GM23338 (cell line): ENCODE measurements around the gene CPEB3. TPM values are rescaled to one million over a fixed set of nuclear protein-coding genes. Genes with fewer than 3 reads are reported as not detected.

ENCODE experiments used
- ATAC-seq: fragments of 200-7000 bp; cut with Tn5 transposase; 3 replicates; pipeline ENCODE4 v1.9.1; 2020
- DNase-seq: peaks from one replicate; pipeline ENCODE4 v3.0.0-alpha.2; 2015; ENCODE audit warnings: low spot score
- H2AFZ ChIP-seq: fragments of 200-600 bp; sonication (generic); 2 replicates; pipeline ENCODE4 v1.8.0; 2016; ENCODE audit warnings: antibody characterized with exemption, mild to moderate bottlenecking, moderate library complexity
- H3F3A ChIP-seq: fragments of 200-600 bp; sonication (generic); replicated peaks from 2 replicates; pipeline ENCODE4 v1.8.0; 2017; ENCODE audit warnings: antibody characterized with exemption, mixed run types, low read depth
- H3K27ac ChIP-seq: fragments of 200-600 bp; sonication (generic); 2 replicates; pipeline ENCODE4 v1.6.1; 2016; ENCODE audit warnings: low read depth
- H3K27me3 ChIP-seq: fragments of 200-600 bp; sonication (generic); 2 replicates; pipeline ENCODE4 v1.8.0; 2016; ENCODE audit warnings: mild to moderate bottlenecking, mixed run types, moderate library complexity; ENCODE audit not compliant: insufficient read depth
- H3K36me3 ChIP-seq: fragments of 200-600 bp; sonication (generic); 2 replicates; pipeline ENCODE4 v1.8.0; 2016; ENCODE audit warnings: mild to moderate bottlenecking; ENCODE audit not compliant: insufficient read depth
- H3K4me1 ChIP-seq: fragments of 200-600 bp; sonication (generic); 2 replicates; pipeline ENCODE4 v1.8.0; 2016; ENCODE audit warnings: mild to moderate bottlenecking, moderate library complexity; ENCODE audit not compliant: insufficient read depth
- H3K4me2 ChIP-seq: fragments of 200-600 bp; sonication (generic); 2 replicates; pipeline ENCODE4 v1.7.1; 2017; ENCODE audit warnings: mixed run types
- H3K4me3 ChIP-seq: fragments of 200-600 bp; sonication (generic); 2 replicates; pipeline ENCODE4 v1.6.1; 2016; ENCODE audit warnings: mixed run types
- H3K79me2 ChIP-seq: fragments of 200-600 bp; sonication (generic); replicated peaks from 2 replicates; pipeline ENCODE4 v1.8.0; 2017; ENCODE audit warnings: mild to moderate bottlenecking; ENCODE audit not compliant: insufficient read depth
- H3K9me2 ChIP-seq: fragments of 200-600 bp; sonication (generic); 2 replicates; pipeline ENCODE4 v1.8.0; 2017; ENCODE audit not compliant: insufficient read depth
- H4K20me1 ChIP-seq: fragments of 200-600 bp; sonication (generic); replicated peaks from 2 replicates; pipeline ENCODE4 v1.8.0; 2017; ENCODE audit warnings: mild to moderate bottlenecking; ENCODE audit not compliant: insufficient read depth
- H3K27ac Mint-ChIP-seq: 2 replicates; pipeline ENCODE4 v1.8.0; 2020; ENCODE audit warnings: inconsistent platforms, mild to moderate bottlenecking, moderate library complexity, mixed read lengths
- H3K27me3 Mint-ChIP-seq: 3 replicates; pipeline ENCODE4 v1.8.0; 2022; ENCODE audit warnings: low read depth, mild to moderate bottlenecking, moderate library complexity, mixed read lengths, inconsistent platforms; ENCODE audit not compliant: insufficient read depth, poor library complexity
- H3K36me3 Mint-ChIP-seq: 3 replicates; pipeline ENCODE4 v1.8.0; 2021; ENCODE audit warnings: low read depth, mild to moderate bottlenecking, inconsistent platforms, moderate library complexity, mixed read lengths
- H3K4me1 Mint-ChIP-seq: 3 replicates; pipeline ENCODE4 v1.8.0; 2020; ENCODE audit warnings: mild to moderate bottlenecking, inconsistent platforms, mixed read lengths
- H3K4me3 Mint-ChIP-seq: 3 replicates; pipeline ENCODE4 v1.8.0; 2021; ENCODE audit warnings: moderate library complexity, mild to moderate bottlenecking, inconsistent platforms, mixed read lengths
- H3K9me3 Mint-ChIP-seq: 3 replicates; pipeline ENCODE4 v1.8.0; 2020; ENCODE audit warnings: moderate library complexity, mild to moderate bottlenecking, inconsistent platforms, mixed read lengths
- CREB1 ChIP-seq: fragments of 250-450 bp; sonication (Bioruptor Pico); IDR thresholded peaks from 2 replicates; pipeline ENCODE4 v1.5.0; 2020; ENCODE audit warnings: low read depth, mild to moderate bottlenecking, moderate library complexity
- JUNB ChIP-seq: IDR thresholded peaks from one replicate; pipeline ENCODE4 v1.6.1; 2016; ENCODE audit warnings: antibody characterized with exemption; ENCODE audit not compliant: unreplicated experiment
- NANOG ChIP-seq: IDR thresholded peaks from 2 replicates; pipeline ENCODE4 v1.6.1; 2016; ENCODE audit warnings: antibody characterized with exemption, borderline replicate concordance
- STAT1 ChIP-seq: IDR thresholded peaks from one replicate; pipeline ENCODE4 v1.6.1; 2016; ENCODE audit warnings: antibody characterized with exemption; ENCODE audit not compliant: unreplicated experiment
- ZNF114 ChIP-seq: fragments of 250-450 bp; sonication (Bioruptor Pico); IDR thresholded peaks from 2 replicates; pipeline ENCODE4 v1.5.0; 2020; ENCODE audit warnings: mild to moderate bottlenecking, moderate library complexity
- ZNF331 ChIP-seq: fragments of 250-450 bp; sonication (Bioruptor Pico); IDR thresholded peaks from 2 replicates; pipeline ENCODE4 v1.5.0; 2020; ENCODE audit warnings: low read depth, mild to moderate bottlenecking, moderate library complexity
- polyA plus RNA-seq: library from polyadenylated mRNA; unstranded; fragments of >200 nt; fragmentation: Nextera tagmentation; extraction: Ambion mirVana; gene quantifications from 2 replicates; pipeline ENCODE4 v1.2.1, GENCODE V29; 2016
- total RNA-seq: library from RNA; depleted of rRNA; stranded (reverse); fragments of >200 nt; shearing (Covaris generic); gene quantifications from 2 replicates; pipeline ENCODE4 v1.2.3, GENCODE V29; 2014
- TF ChIP-seq, protein P1 (sequence below): IDR thresholded peaks from 2 replicates; pipeline ENCODE4 v1.6.1; 2016; ENCODE audit warnings: antibody characterized with exemption
- TF ChIP-seq, protein P2 (sequence below), 2 experiments: fragments of 200-600 bp in 1 of 2; sonication (generic) in 1 of 2; conservative IDR thresholded peaks; 2 replicates each; pipeline versions ENCODE4 v1.5.1 to v1.6.1; 2016 to 2017; ENCODE audit warnings: antibody characterized with exemption in 2 of 2, low read depth in 2 of 2, mild to moderate bottlenecking in 2 of 2, moderate library complexity in 1 of 2
- TF ChIP-seq, protein P3 (sequence below): IDR thresholded peaks from one replicate; pipeline ENCODE4 v1.6.1; 2018; ENCODE audit warnings: antibody characterized with exemption; ENCODE audit not compliant: unreplicated experiment

The CPEB3 gene
- total and polyA plus RNA-seq, 2 experiments from 2014 or later: 0.74 to 1.9 TPM

DNA sequence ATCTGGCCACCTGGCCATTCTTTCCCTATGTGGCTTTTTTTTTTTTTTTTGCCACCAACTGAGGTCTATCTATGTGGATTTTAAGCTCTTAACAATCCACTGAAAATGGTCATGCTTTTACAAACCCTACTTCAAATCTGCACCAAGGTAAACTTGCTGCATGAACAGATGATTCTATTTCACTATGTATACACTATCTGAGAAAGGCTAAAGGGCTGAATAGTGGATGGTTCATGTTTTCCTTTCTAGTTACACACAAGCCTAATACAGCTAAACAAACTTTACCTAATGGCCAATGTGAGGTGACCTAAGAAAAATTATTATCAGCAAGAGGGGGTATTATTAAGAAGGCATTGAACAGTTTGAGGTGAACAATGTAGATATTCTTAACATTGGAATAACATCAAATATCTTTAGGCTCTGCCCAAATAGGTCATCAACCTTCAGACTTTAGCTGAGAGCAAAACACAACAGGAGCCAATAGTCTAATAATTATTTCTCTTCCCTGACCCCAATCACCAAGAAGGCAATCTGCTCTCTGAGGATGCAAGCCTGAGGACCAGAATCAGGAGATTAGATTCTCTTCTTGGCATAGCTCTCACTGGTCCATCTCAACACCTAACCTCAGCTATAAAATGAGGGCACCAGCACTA lies 160.1 kb downstream of the CPEB3 start (continued):
- TF ChIP-seq STAT1 (no peak), ZNF114 (CRISPR knock-in tag) (no peak), ZNF331 (no peak), CREB1 (CRISPR knock-in tag) (no peak), JUNB (no peak)
- TF ChIP-seq, protein P1, sequence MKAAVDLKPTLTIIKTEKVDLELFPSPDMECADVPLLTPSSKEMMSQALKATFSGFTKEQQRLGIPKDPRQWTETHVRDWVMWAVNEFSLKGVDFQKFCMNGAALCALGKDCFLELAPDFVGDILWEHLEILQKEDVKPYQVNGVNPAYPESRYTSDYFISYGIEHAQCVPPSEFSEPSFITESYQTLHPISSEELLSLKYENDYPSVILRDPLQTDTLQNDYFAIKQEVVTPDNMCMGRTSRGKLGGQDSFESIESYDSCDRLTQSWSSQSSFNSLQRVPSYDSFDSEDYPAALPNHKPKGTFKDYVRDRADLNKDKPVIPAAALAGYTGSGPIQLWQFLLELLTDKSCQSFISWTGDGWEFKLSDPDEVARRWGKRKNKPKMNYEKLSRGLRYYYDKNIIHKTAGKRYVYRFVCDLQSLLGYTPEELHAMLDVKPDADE: no peak
- TF ChIP-seq, protein P2, sequence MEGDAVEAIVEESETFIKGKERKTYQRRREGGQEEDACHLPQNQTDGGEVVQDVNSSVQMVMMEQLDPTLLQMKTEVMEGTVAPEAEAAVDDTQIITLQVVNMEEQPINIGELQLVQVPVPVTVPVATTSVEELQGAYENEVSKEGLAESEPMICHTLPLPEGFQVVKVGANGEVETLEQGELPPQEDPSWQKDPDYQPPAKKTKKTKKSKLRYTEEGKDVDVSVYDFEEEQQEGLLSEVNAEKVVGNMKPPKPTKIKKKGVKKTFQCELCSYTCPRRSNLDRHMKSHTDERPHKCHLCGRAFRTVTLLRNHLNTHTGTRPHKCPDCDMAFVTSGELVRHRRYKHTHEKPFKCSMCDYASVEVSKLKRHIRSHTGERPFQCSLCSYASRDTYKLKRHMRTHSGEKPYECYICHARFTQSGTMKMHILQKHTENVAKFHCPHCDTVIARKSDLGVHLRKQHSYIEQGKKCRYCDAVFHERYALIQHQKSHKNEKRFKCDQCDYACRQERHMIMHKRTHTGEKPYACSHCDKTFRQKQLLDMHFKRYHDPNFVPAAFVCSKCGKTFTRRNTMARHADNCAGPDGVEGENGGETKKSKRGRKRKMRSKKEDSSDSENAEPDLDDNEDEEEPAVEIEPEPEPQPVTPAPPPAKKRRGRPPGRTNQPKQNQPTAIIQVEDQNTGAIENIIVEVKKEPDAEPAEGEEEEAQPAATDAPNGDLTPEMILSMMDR (conservative IDR thresholded peaks at IDR 0.05; ENCODE audit: low read depth in 2 of 2): no peak
- TF ChIP-seq, protein P3, sequence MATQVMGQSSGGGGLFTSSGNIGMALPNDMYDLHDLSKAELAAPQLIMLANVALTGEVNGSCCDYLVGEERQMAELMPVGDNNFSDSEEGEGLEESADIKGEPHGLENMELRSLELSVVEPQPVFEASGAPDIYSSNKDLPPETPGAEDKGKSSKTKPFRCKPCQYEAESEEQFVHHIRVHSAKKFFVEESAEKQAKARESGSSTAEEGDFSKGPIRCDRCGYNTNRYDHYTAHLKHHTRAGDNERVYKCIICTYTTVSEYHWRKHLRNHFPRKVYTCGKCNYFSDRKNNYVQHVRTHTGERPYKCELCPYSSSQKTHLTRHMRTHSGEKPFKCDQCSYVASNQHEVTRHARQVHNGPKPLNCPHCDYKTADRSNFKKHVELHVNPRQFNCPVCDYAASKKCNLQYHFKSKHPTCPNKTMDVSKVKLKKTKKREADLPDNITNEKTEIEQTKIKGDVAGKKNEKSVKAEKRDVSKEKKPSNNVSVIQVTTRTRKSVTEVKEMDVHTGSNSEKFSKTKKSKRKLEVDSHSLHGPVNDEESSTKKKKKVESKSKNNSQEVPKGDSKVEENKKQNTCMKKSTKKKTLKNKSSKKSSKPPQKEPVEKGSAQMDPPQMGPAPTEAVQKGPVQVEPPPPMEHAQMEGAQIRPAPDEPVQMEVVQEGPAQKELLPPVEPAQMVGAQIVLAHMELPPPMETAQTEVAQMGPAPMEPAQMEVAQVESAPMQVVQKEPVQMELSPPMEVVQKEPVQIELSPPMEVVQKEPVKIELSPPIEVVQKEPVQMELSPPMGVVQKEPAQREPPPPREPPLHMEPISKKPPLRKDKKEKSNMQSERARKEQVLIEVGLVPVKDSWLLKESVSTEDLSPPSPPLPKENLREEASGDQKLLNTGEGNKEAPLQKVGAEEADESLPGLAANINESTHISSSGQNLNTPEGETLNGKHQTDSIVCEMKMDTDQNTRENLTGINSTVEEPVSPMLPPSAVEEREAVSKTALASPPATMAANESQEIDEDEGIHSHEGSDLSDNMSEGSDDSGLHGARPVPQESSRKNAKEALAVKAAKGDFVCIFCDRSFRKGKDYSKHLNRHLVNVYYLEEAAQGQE: no peak

DNA sequence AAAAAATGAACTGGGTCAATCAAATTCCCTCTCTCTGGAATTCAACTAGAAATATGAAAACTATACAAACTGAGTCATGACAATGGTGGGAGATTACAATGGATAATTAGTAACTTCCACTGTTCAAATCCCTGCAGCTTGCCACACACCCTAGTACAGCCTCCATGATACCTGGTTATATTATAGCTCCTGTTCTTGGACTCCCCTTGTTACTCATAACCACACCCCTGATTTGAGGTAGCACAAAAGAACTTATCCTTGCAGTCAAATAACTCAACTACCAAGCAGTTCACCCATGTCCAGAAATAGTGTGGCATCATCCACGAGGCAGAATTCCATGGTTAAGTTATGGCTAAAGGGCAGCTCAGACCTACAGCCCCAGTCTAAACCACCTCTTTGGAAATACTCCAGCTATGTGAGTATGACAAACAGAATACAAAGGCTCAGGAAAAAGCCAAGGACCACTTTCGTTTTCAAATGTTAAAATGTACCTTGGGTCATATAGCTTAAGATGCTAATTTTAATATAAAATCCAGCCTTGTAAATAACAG lies 164.7 kb downstream of the CPEB3 start:
- Histone ChIP-seq H4K20me1 (no peaks in the 10 kb centered on the region), H3K27me3 (no peaks in the 10 kb centered on the region), H3F3A (no peaks in the 10 kb centered on the region), H3K4me2 (no peak overlapping the region), H3K27ac (no peak overlapping the region), H2AFZ (no peak overlapping the region), H3K4me3 (no peak overlapping the region), H3K4me1 (no peaks in the 10 kb centered on the region), H3K9me2 (0 out of 2 replicates have a peak, but pooled peaks cover 5% of the 10 kb centered on the region), H3K36me3 (no peaks in the 10 kb centered on the region), H3K79me2 (no peaks in the 10 kb centered on the region)
- peaks cover 9% of the 10 kb centered on the region for H3K4me1 Mint-ChIP-seq
- ATAC-seq (no peak), DNase-seq (no peak)
- H3K36me3 Mint-ChIP-seq: no peaks in the 10 kb centered on the region
- no peak overlapping the region for H3K27ac Mint-ChIP-seq
- H3K9me3 Mint-ChIP-seq: no peaks in the 10 kb centered on the region; the same call in 2 of the 3 replicates
- peaks cover 2% of the 10 kb centered on the region for H3K27me3 Mint-ChIP-seq
- no peak overlapping the region for H3K4me3 Mint-ChIP-seq
- TF ChIP-seq ZNF114 (CRISPR knock-in tag) (no peak), STAT1 (no peak), JUNB (no peak), ZNF331 (no peak), CREB1 (CRISPR knock-in tag) (no peak), NANOG (no peak)
- TF ChIP-seq, protein P2 (conservative IDR thresholded peaks at IDR 0.05; ENCODE audit: low read depth in 2 of 2): no peak
- TF ChIP-seq, protein P1: no peak
- TF ChIP-seq, protein P3: no peak
